ENCODE results near the gene LILRA5.

The LILRA5 gene

GRCh38 chr19:54310543-54310942 is 2.4 kb downstream of the LILRA5 start:
- TF ChIP-seq SPI1 (IDR thresholded peaks at IDR 0.05; ENCODE audit: borderline replicate concordance, low read depth) (no peak), GABPA (IDR thresholded peaks at IDR 0.05; ENCODE audit: low read depth) (no peak), POLR2AphosphoS5 (IDR thresholded peaks at IDR 0.05; ENCODE audit: low read depth) (no peak)
- TF ChIP-seq, protein P1, sequence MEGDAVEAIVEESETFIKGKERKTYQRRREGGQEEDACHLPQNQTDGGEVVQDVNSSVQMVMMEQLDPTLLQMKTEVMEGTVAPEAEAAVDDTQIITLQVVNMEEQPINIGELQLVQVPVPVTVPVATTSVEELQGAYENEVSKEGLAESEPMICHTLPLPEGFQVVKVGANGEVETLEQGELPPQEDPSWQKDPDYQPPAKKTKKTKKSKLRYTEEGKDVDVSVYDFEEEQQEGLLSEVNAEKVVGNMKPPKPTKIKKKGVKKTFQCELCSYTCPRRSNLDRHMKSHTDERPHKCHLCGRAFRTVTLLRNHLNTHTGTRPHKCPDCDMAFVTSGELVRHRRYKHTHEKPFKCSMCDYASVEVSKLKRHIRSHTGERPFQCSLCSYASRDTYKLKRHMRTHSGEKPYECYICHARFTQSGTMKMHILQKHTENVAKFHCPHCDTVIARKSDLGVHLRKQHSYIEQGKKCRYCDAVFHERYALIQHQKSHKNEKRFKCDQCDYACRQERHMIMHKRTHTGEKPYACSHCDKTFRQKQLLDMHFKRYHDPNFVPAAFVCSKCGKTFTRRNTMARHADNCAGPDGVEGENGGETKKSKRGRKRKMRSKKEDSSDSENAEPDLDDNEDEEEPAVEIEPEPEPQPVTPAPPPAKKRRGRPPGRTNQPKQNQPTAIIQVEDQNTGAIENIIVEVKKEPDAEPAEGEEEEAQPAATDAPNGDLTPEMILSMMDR (IDR thresholded peaks at IDR 0.05; ENCODE audit: insufficient read depth, low read length), result no peak
- TF ChIP-seq, protein P2, sequence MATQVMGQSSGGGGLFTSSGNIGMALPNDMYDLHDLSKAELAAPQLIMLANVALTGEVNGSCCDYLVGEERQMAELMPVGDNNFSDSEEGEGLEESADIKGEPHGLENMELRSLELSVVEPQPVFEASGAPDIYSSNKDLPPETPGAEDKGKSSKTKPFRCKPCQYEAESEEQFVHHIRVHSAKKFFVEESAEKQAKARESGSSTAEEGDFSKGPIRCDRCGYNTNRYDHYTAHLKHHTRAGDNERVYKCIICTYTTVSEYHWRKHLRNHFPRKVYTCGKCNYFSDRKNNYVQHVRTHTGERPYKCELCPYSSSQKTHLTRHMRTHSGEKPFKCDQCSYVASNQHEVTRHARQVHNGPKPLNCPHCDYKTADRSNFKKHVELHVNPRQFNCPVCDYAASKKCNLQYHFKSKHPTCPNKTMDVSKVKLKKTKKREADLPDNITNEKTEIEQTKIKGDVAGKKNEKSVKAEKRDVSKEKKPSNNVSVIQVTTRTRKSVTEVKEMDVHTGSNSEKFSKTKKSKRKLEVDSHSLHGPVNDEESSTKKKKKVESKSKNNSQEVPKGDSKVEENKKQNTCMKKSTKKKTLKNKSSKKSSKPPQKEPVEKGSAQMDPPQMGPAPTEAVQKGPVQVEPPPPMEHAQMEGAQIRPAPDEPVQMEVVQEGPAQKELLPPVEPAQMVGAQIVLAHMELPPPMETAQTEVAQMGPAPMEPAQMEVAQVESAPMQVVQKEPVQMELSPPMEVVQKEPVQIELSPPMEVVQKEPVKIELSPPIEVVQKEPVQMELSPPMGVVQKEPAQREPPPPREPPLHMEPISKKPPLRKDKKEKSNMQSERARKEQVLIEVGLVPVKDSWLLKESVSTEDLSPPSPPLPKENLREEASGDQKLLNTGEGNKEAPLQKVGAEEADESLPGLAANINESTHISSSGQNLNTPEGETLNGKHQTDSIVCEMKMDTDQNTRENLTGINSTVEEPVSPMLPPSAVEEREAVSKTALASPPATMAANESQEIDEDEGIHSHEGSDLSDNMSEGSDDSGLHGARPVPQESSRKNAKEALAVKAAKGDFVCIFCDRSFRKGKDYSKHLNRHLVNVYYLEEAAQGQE (IDR thresholded peaks at IDR 0.05; ENCODE audit: insufficient replicate concordance, low read depth), result no peak
- H3K27me3 ChIP-seq (ENCODE audit: insufficient read depth, poor library complexity, severe bottlenecking), result peaks cover 13% of the 10 kb centered on the region
- no peak for DNase-seq (ENCODE audit: low read depth in 1 of 2, low spot score in 1 of 2)
- no peak overlapping the region for H3K4me3 ChIP-seq (replicated peaks; ENCODE audit: insufficient read depth, low read length)
- no peak overlapping the region for H3K27ac ChIP-seq (replicated peaks)

DNA sequence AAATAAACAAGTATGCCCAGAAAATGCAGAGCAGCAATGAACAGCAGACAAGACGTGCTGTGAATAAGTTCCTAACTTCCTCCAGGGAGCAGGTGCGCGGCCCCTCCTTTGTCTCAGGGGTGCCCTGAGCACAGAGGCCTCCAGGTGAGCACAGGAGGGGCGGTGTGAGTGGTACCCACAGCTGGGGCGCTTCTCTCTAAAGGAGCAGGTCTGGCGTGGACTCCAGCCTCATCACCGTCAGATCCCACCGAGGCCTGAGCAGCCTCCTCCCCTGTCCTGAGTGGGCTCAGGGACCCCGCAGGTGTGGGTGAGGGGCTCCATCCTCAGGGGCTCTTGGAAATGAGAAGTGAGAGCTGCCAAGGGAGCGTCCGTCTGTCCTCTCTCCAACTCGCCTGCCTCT is 3.2 kb downstream of the LILRA5 start:
- H3K27me3 ChIP-seq (ENCODE audit: insufficient read depth, poor library complexity, severe bottlenecking), result peaks cover 13% of the 10 kb centered on the region

DNA sequence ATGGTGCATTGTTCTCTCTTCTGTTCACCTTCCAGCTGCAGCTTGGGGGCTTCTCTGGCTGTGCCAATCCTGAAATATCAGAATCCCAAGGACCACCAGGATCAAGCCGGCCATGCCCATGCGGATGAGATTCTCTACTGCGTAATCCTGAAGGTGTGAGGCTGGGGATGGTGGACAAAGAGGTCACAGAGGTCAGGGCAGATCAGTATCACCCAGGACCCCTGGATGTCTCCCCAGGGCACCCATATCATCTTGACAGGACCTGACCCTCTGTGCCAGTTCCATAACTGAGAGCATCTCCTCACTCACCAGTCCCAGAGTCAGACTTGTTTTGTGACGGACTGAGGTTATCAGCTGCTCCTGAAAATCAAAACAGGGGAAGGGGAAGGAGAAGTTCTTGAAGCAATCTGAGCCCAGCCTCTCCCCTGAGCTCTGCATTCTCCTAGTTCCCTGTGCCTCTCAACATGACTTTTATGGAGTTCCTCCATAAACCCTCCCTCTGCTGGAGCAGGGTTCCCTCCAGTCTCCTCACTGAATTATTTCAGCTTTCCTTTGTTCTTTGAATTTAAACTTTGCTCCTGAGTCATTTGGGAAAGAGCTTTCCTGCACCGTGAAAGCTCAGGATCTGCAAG is 5.5 kb downstream of the LILRA5 start:
- TF ChIP-seq SPI1 (IDR thresholded peaks at IDR 0.05; ENCODE audit: borderline replicate concordance, low read depth), result no peak
- TF ChIP-seq, protein P1 (IDR thresholded peaks at IDR 0.05; ENCODE audit: insufficient read depth, low read length), result no peak
- DNase-seq (ENCODE audit: low read depth in 1 of 2, low spot score in 1 of 2), result no peak
- Histone ChIP-seq H3K4me3 (replicated peaks; ENCODE audit: insufficient read depth, low read length) (no peak overlapping the region), H3K27me3 (ENCODE audit: insufficient read depth, poor library complexity, severe bottlenecking) (peaks cover 11% of the 10 kb centered on the region), H3K27ac (replicated peaks) (no peak overlapping the region)

More for the DNA sequence above, 3.2 kb downstream of the LILRA5 start:
- no peak for DNase-seq (ENCODE audit: low read depth in 1 of 2, low spot score in 1 of 2)
- Histone ChIP-seq H3K4me3 (replicated peaks; ENCODE audit: insufficient read depth, low read length) (no peak overlapping the region), H3K27ac (replicated peaks) (no peak overlapping the region)
- TF ChIP-seq POLR2AphosphoS5 (IDR thresholded peaks at IDR 0.05; ENCODE audit: low read depth) (no peak), GABPA (IDR thresholded peaks at IDR 0.05; ENCODE audit: low read depth) (no peak), SPI1 (IDR thresholded peaks at IDR 0.05; ENCODE audit: borderline replicate concordance, low read depth) (no peak)
- TF ChIP-seq, protein P2 (IDR thresholded peaks at IDR 0.05; ENCODE audit: insufficient replicate concordance, low read depth), result no peak
- TF ChIP-seq, protein P1 (IDR thresholded peaks at IDR 0.05; ENCODE audit: insufficient read depth, low read length), result no peak

GRCh38 chr19:54305141-54305540 is 7.8 kb downstream of the LILRA5 start:
- Histone ChIP-seq H3K27me3 (ENCODE audit: insufficient read depth, poor library complexity, severe bottlenecking) (peaks cover 7% of the 10 kb centered on the region), H3K27ac (replicated peaks) (no peak overlapping the region), H3K4me3 (replicated peaks; ENCODE audit: insufficient read depth, low read length) (no peak overlapping the region)
- DNase-seq (ENCODE audit: low read depth in 1 of 2, low spot score in 1 of 2), result no peak
- TF ChIP-seq, protein P1 (IDR thresholded peaks at IDR 0.05; ENCODE audit: insufficient read depth, low read length), result no peak
- TF ChIP-seq SPI1 (IDR thresholded peaks at IDR 0.05; ENCODE audit: borderline replicate concordance, low read depth) (no peak), POLR2AphosphoS5 (IDR thresholded peaks at IDR 0.05; ENCODE audit: low read depth) (no peak), GABPA (IDR thresholded peaks at IDR 0.05; ENCODE audit: low read depth) (no peak)
- TF ChIP-seq, protein P2 (IDR thresholded peaks at IDR 0.05; ENCODE audit: insufficient replicate concordance, low read depth), result no peak
